ENCODE results near the gene CST9.

DNA sequence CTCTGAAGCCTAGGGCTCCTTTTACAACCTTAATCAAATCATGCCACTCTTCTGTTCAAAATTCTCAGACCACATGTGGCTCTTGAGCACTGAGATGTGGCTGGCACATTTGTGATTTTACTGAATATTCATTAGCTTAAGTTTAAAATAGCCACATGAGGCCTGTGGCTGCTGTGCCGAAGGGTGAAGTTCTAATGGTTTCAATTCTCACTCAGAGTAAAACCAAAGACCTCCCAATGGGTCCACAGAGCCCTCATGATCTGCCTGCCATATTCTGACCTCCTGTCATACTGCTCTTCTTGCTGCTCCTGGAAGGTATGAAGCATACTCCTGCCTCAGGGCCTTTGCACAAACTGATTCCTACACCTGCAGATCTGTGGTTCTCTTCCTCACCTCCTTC, 39.9 kb upstream of the CST9 start:
- TF ChIP-seq POLR2A (IDR thresholded peaks at IDR 0.05; ENCODE audit: low read depth) (no peak), POLR2AphosphoS5 (IDR thresholded peaks at IDR 0.05) (no peak), EP300 (IDR thresholded peaks at IDR 0.05) (no peak)
- TF ChIP-seq, protein P1, sequence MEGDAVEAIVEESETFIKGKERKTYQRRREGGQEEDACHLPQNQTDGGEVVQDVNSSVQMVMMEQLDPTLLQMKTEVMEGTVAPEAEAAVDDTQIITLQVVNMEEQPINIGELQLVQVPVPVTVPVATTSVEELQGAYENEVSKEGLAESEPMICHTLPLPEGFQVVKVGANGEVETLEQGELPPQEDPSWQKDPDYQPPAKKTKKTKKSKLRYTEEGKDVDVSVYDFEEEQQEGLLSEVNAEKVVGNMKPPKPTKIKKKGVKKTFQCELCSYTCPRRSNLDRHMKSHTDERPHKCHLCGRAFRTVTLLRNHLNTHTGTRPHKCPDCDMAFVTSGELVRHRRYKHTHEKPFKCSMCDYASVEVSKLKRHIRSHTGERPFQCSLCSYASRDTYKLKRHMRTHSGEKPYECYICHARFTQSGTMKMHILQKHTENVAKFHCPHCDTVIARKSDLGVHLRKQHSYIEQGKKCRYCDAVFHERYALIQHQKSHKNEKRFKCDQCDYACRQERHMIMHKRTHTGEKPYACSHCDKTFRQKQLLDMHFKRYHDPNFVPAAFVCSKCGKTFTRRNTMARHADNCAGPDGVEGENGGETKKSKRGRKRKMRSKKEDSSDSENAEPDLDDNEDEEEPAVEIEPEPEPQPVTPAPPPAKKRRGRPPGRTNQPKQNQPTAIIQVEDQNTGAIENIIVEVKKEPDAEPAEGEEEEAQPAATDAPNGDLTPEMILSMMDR (IDR thresholded peaks at IDR 0.05), result no peak

Measured in esophagus muscularis mucosa (tissue), 4 donors.